WTC11 (cell line): ENCODE results near the gene PTPN4.

Experiments
- ATF3 ChIP-seq: sonication (generic); formaldehyde crosslinking; conservative IDR thresholded peaks from 2 replicates; pipeline ENCODE4 v1.8.1; 2022; ENCODE audit warnings: mild to moderate bottlenecking, missing genetic modification reagents
- CTCF ChIP-seq: fragments of 200-600 bp; IDR thresholded peaks from 2 replicates; pipeline ENCODE4 v1.8.0; 2022; ENCODE audit warnings: antibody characterized with exemption
- ERG ChIP-seq: fragments of 250-450 bp; sonication (Bioruptor Pico); IDR thresholded peaks from 2 replicates; pipeline ENCODE4 v1.8.0; 2021; ENCODE audit warnings: mild to moderate bottlenecking
- FOXP4 ChIP-seq: sonication (generic); formaldehyde crosslinking; IDR thresholded peaks from 2 replicates; pipeline ENCODE4 v1.8.0; 2022; ENCODE audit warnings: mild to moderate bottlenecking, missing genetic modification reagents
- MLX ChIP-seq: sonication (generic); formaldehyde crosslinking; IDR thresholded peaks from 2 replicates; pipeline ENCODE4 v1.8.1; 2023; ENCODE audit warnings: mild to moderate bottlenecking, missing genetic modification reagents, moderate library complexity
- RELA ChIP-seq: sonication (generic); formaldehyde crosslinking; IDR thresholded peaks from 2 replicates; pipeline ENCODE4 v1.8.1; 2022; ENCODE audit warnings: missing genetic modification reagents, mild to moderate bottlenecking, borderline replicate concordance
- ZNF263 ChIP-seq: sonication (generic); formaldehyde crosslinking; IDR thresholded peaks from 2 replicates; pipeline ENCODE4 v1.8.1; 2022; ENCODE audit warnings: low read depth, mild to moderate bottlenecking, moderate library complexity, missing genetic modification reagents

GRCh38 chr2:119795309-119796303 lies 35.9 kb downstream of the PTPN4 start:
- TF ChIP-seq MLX (CRISPR knock-in tag) (no peak), ERG (CRISPR knock-in tag) (no peak), CTCF (no peak), FOXP4 (CRISPR knock-in tag) (no peak), RELA (no peak), ZNF263 (CRISPR knock-in tag) (no peak), ATF3 (CRISPR knock-in tag) (no peak)
